HL-60/S4 treated with retinoic acid at 250 ng/mL for 4 days and 3 days (cell line): ENCODE data around the gene FTO.

ENCODE experiments used
- in situ Hi-C: fragments of 300-500 bp; cut with MboI; formaldehyde crosslinking; loops from 2 replicates; pipeline ENCODE4 v1.7.0; 2022; ENCODE audit warnings: low sequenced_read_pairs

The FTO gene

DNA sequence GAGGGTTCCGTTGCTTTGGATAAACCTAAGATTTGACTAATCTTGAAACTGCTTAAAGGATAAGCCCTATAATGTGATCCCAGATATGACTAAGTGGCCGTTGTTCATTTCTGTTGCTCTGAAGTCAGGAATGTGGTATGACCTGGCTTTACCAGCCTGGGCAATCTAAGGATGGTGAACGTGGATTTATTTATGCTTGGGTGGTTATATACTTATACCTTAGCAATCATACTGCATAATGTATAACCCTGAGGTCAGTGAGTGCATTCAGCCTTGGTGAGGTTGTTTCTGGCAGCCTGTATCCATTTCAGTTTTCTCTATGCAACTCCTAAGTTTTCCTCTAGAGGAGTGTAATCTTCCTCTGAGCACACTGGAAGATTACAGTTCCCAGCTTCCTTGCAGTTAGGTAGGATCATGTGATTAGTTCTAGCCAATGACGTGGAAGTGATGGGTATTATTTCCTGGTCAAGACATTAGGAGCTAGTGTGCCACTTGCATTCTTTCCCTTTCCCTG is 41.9 kb downstream of the FTO start:
- in situ Hi-C loops: no loop called here

DNA sequence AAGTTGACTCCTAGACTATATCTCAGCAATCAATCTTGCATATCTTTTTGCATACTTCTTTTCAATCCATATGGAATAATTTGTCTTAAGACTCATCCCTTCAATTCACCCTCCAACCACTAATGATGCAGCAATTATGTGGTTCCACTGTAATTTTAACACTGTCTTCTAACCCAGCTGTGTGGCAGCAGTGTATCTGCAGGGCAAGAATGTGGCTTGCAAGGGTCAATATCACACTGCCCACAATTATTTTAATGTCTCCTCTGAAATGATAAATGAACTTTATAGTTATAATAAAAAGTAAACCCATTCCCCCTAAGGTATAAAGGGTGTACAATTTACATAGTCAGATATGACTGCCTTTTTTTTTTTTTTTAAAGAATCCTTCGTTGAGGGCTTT is 48.6 kb downstream of the FTO start:
- in situ Hi-C loops: loop anchor here (25.0 kb wide), 1 partner anchor 1185 kb away; the partner anchor contains the start of gene IRX5

DNA sequence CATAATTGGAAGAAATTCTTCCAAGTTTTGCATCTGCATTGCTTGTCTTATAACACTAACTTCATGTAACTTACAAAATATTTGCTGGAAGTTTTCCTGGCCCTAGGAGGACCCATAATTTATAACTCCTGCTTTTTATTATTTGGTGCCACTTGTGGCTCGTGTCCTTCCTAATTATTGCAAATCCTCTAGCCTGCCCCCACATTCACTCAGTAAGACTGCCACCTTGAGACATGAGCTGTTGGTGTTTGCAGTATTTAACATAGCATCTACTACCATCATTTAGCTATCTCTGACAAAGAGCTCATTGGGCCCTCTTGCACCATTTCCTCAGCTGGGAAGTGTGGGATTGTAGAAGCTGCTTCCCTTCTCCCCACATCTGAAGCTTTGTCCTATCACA is 49.5 kb downstream of the FTO start:
- in situ Hi-C loops: loop anchor here (25.0 kb wide), 1 partner anchor 1184 kb away; the partner anchor contains the start of gene IRX5

DNA sequence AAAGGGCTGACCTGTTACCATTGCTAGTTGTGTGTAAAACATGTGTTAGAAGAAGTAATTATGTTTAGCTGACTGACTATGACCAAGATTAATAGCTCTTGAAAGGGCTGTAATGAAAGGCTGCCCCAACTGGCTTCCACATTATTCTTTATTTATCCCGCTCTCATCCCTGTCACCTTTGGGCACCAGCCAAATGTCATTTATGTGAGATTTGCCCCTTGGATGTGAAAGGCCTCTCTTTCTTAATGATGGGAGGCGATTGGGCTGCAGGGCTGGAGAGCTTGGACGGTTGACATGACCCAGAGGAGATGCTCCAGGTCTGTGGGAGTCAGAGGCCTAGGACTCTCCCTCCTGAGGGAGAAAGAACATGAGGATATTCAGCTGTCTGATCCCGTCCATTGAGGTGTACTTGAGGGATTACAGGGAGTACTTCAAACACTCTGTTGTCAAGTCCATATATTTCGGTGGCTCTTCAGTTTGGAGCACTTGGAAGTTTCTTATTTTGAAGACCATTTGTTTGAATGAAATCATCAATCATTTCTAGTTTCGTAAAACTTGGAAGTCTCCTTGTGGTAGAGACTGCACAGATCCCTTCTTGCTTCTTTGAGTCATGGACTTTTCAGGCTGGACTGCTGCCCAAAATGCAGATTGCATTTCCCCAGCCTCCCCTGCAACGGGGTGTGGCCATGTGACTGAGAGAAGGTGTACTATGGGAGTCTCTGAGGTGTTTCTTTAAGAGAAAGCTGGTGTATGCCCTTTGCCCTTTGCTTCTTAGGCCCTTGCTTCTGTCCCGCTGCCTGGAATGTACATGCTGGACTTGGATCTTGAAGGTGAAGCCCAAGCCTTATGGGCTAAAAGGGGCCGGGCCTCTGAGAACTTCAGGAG is 51.3 kb downstream of the FTO start:
- in situ Hi-C loops: loop anchor here (25.0 kb wide), 1 partner anchor 1182 kb away; the partner anchor contains the start of gene IRX5

DNA sequence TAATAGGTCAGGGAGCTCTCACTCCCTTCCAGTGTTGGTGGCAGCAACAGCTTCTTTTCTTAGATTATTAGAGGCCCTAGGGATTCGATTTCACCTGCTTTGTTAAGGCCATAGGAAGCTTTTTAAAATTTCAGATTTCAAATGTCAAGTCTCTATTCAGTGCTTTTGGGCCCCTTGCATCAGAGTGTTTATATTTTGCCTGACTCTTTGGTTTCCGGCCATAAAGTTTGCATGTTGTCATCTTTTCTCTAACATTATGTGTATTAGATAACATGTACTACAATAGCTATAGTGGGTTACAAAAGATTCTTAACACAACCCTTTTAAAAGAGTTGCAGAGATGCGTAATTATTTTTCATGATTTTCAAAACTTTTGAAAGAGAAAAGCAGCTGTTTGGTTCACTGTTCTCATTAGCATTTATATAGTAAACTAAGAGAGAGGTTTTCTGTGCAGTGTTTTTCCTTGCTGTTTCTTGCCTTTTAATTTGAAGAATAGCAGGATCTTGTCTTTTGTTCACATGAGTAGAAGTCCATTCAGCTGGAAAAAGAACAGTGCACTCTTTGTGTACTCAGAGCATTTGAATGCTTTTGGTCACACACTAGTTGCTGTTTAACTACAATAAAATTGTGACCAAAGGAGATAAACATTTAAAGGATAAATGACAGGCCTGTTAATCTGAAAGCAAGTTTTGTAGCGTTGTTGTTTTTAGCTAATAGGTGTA is 52.5 kb downstream of the FTO start:
- in situ Hi-C loops: loop anchor here (25.0 kb wide), 1 partner anchor 1181 kb away; the partner anchor contains the start of gene IRX5

DNA sequence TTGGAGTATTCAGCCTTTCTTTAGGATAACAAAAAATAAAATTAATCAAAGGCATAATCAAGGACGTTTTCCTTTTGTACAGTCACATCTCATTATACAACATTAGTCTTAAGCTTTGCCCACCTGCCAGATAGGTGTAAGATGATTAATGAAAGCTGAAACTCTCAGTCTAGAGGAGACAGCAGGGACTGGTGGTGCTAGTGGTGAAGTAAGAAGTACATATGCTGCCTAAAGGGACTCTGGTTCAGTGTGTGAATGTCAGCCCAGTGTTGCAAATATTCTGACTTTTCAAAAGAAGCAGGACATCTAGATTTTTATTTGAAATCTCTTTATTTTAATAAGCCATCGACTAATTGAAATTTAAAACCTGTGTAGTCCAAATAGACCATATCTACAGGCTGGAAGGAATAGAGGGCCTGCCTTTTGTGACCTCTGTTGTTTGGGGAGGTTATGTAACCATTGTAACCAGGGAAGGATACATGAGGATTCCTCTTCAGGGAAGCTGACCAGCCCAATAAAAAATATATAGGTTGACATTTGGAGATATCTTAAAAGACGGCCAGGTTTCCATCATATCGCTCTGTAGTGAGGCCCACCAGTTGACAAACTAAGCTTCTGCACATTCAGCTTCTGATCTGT is 54.1 kb downstream of the FTO start:
- in situ Hi-C loops: loop anchor here (25.0 kb wide), 1 partner anchor 1179 kb away; the partner anchor contains the start of gene IRX5

DNA sequence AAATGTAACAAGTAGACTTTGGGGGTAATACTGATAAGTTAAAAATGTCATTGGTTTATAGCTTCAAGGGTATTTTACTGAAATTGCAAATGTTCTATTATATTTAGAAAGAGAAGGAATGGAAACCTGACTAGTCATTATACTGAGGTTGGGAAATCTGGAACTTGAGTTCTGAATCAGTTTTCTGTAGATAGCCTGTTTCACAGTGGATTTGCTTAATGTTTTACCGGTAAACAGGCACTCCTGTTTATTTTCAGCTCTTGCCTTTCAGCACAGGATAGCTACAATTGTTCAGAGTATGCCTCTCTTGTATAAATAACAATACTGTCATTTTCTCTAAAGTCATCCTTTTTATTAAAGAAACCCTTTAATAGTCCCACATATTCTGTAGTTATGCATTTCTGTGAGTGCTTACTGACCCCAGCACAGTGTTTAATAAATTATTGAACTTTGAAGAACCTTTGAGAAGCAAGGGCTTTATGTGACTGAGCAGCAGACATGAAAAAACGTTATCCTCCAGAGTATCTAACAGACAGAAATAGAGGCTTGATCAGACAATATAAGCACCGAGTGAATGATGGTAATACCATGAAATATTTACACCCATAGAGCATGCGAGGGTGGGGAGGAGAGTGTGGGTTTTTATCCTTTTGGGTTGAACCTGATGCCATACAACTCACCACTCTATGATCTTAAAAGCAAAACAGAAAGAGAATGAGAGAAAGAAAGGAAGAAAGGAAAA is 58.2 kb downstream of the FTO start:
- in situ Hi-C loops: loop anchor here (25.0 kb wide), 1 partner anchor 1175 kb away; the partner anchor contains the start of gene IRX5

DNA sequence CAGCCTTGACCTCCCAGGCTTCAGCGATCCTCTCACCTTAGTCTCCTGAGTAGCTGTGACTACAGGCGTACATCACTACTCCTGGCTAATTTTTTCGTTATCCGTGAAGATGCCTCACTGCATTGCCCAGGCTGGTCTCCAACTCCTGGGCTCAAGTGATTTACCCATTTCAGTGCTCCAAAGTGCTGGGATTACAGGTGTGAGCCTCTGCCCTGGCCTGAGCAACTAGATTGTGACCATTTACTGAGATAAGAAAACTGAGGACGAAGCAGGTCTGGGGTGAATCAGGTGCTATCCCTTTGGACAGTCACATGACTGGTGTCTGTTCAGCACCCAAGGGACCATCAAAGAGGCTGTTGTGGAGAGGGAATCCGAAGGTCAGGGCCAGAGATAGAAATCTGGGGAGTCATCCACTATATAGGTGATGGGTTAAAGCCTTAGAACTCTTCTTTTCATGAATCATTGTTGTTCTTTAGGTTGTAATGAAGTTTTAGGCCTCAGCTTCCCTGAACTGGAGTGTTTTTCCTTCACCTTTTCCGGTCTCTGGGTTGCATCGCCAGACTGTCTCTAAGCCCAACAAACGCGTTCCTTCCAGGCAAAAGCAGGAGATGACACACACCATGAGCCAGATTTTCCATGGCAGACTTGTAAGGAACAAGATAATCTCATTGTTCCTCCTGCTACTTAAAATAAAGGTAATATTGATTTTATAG is 62.5 kb downstream of the FTO start:
- in situ Hi-C loops: loop anchor here (25.0 kb wide), 1 partner anchor 1171 kb away; the partner anchor contains the start of gene IRX5

DNA sequence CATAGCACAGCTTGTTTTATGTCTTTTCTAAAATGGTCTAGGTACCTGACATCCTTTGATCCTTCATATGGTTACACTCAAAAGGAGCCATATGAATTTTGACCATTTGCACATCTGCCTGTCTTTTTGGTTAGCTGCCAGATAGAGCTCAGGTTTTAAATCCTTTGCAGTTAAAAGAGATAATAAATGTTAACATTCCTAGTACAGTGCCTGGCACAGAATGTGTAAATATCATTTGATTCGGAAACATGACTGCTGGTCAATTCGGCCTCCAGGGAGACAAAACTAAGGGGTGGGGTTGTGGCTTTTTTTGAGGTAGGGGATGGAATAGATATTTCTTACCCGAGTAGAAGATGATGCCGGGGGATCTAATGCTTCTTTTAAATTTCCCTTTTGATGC is 64.2 kb downstream of the FTO start:
- in situ Hi-C loops: loop anchor here (25.0 kb wide), 1 partner anchor 1169 kb away; the partner anchor contains the start of gene IRX5

DNA sequence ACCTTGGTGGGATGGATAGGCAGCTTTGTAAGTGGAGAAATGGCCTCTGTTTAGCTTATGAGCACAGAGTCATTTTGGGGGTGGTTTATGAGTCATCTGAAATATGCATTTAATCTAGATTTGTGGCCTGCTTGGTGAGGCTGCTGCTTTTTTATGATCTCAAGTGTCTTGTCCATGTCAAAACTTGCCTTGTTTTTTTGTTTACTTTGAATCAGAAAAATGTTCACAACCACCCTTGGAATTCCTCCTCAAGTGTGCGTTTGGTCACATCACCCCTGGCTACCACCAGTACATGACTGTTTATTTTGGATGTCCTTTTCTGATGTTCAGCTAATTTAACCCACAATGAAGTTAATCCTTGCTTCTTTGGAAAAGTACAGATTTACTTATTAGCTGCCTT is 64.6 kb downstream of the FTO start:
- in situ Hi-C loops: loop anchor here (25.0 kb wide), 1 partner anchor 1169 kb away; the partner anchor contains the start of gene IRX5

DNA sequence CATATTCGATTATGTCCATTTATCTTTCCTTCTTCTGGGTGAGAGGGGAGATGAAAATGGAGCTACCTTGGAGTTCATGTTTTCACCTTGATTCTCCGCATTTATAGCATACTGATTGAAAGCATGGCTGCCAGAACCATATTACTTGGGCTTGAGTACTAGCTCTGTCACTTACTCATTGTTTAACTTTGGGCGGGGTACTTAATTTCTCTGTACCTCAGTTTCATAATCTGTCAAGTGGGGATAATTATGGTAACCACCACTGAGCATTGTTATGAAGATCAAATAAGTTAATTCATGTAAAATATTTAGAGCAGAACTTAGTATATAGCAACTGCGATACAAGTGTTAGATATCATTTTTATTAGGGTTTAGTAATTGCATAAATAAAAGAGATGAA is 65.2 kb downstream of the FTO start:
- in situ Hi-C loops: loop anchor here (25.0 kb wide), 1 partner anchor 1168 kb away; the partner anchor contains the start of gene IRX5

DNA sequence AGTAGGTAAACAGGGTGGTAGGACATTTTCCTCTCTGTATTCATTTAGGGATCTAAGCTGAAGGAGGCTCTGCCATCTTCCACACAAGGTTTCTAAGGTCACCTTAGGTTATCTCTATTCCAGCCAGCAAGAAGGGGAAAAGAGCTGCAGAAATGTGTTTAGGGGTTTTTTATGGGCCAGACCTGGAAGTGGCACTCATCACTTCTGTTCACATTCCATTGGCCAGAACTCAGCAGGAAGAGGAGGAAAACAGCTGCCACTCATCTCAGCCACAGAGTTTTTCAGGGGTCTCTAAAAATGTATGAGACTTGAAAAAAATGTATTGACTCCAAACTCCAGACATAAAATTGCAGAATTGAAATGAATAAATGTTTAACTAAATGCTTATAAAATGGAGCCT is 65.8 kb downstream of the FTO start:
- in situ Hi-C loops: loop anchor here (25.0 kb wide), 1 partner anchor 1168 kb away; the partner anchor contains the start of gene IRX5

DNA sequence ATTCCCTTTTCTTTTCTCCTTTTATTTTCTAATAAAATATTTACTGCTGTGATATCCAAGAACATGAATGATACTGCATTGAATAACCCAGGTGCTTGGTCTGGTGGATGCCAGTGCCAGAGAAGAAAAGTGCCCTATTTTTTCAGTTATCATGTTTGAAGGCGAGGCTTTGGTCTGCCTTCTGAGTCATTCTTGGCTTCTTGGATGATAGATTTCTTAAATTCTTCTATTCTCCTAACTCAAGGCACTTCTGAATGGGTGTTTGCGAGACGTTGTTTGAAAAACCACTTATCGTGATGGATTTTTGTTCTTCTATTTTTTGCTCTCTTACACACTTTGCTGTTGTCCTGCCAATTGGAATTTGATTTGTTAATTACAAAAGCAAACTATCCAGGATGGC is 66.7 kb downstream of the FTO start:
- in situ Hi-C loops: loop anchor here (25.0 kb wide), 1 partner anchor 1167 kb away; the partner anchor contains the start of gene IRX5

DNA sequence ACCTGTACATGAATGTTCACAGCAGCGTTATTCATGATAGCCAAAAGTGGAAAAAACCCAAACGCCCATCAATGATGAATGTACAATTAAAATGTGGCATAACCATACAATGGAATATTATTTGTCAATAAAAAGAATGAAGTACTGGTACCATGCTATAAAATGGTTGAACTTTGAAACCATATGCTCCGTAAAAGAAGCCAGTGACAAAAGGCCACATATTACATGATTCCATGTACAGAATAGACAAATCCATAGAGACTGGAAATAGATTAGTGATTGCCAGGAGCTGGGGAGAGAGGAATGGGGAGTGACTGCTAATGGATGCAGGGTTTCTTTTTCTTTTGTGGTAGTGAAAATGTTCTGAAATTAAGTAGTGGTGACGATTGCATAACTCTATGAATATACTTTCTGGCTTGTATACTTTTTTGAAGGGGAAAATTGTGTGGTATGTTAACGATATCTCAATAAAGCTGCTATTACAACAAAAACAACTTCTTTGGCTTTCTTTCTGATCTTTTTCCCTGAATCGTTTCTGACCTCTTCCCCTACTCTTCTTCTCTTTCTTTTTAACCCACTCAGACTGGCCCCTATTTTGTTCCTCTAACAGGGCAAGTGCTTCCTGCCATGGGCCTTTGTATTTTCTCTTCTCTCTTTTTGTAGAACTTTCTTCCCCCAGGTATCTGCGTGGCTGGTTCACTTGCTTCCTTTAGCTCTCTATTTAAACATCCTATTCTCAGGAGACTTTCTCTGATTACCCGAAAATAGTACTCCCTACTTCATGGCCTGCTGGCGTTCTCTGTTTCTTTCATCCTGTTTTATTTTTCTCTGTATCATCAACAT is 67.9 kb downstream of the FTO start:
- in situ Hi-C loops: loop anchor here (25.0 kb wide), 1 partner anchor 1165 kb away; the partner anchor contains the start of gene IRX5

DNA sequence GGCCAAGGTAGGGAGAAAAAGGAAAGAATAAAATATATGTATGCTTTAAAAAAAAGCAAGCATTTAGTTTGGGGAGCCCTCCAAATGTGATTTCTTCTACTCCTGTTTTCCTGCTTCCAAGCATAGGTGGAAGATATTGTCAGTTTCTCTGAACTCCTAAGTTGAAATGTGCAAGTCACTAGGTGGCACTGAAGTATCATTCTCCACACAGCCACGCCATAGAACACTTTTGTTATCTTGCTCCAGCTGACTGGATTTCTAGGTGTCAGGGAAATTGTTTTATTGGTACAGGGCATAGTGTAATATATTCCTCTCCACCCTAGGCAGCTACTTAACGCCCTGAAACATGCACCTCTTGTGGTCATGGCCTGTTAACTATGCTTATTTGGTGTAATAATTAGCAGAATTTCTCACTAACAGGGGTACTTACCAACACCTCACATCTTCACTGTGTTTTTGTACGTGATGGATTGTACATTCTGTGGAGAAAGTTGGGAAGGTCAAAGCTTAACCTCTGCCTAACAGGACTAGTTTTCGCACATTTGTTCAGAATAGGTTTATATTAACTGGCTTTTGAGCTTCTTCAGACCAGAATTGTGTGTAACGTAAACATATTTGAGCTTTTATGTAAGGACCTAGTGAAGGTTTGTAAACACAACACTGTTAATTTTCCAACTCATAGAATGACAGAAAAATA is 69.3 kb downstream of the FTO start:
- in situ Hi-C loops: loop anchor here (25.0 kb wide), 1 partner anchor 1164 kb away; the partner anchor contains the start of gene IRX5

DNA sequence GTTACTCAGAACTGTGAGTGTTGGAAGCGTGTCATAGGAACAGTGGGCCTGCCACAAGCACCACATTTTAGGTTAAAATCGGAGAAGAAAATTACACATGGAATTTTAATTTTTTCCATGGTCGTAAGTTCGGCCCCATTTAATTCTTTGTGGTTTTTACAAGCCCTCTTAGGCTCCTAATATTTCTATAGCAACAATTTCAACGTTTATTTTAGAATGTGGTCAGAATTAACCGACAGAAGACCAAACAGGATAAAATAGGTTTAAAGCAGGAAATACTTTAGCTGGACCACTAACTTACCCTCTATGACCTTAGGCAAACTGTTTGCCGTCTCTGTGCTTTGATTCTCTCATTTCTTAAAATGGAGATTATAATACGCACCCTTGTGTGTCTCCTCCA is 69.9 kb downstream of the FTO start:
- in situ Hi-C loops: loop anchor here (25.0 kb wide), 1 partner anchor 1163 kb away; the partner anchor contains the start of gene IRX5

DNA sequence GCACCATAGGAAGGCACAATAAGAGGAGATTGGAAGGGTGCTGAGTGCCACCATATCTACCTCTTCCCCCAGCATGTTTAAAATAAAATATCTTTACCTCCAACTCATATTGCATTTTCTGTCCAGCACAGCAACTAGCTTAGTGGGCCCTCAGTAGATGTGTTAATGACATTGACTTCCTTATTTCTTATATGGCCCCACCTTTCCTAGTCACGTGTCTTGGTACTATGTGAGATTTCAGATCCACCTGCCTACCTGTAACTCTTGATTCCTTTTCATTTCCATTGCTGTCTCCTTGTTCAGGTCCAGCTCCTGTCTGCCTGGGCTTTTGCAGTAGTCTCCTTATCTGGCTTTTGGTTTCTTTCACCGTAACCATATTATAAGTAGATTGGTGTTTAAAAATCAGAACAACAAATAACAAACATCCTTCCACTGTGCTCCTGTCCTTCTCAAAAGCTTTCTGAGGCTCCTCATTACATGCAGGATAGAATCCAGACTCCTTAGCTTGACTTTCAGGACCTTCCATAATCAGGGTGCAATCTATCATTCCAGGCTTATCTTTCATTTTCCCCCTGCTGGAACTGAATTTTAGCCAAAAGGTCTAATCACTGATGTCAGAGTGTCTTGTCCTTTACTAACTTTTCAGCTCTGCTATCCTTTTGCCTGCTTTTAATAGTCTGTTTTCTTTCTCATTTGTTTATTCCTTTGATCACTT is 71.3 kb downstream of the FTO start:
- in situ Hi-C loops: no loop called here
